Superior temporal gyrus (tissue), 1 donor: ENCODE measurements around the gene ATF7.
A peak's percentile ranks its signal among the peaks of the same experiment; 100 is the strongest.
"Not testable (repeated sequence)": the region's sequence is repeated elsewhere in the genome, so short reads cannot be mapped to it uniquely, and the experiment has no call there.

Source experiments
- DNase-seq: peaks from one replicate; pipeline ENCODE4 v3.0.0-alpha.2; 2016; ENCODE audit errors: extremely low spot score

The ATF7 gene

GRCh38 chr12:53627919-53628318 is 1.7 kb upstream of the ATF7 start:
- no peak for DNase-seq

GRCh38 chr12:53626702-53627169 is 554 bp upstream of the ATF7 start:
- no peak for DNase-seq

- no peak for DNase-seq
Measured at GRCh38 chr12:53625373-53625945, 723 bp downstream of the ATF7 start.

- DNase-seq, result no peak
Measured at GRCh38 chr12:53624956-53625355, 1.2 kb downstream of the ATF7 start.

- peak; percentile 50 for DNase-seq
Measured at GRCh38 chr12:53624458-53624857, 1.7 kb downstream of the ATF7 start.

- peak; percentile 71 for DNase-seq
Measured at GRCh38 chr12:53623548-53624385, 2.4 kb downstream of the ATF7 start.

- no peak for DNase-seq
Measured at GRCh38 chr12:53622724-53623123, 3.5 kb downstream of the ATF7 start.

- no peak for DNase-seq
Measured at GRCh38 chr12:53618275-53618674, 7.9 kb downstream of the ATF7 start.

- no peak for DNase-seq
Measured at GRCh38 chr12:53617700-53618099, 8.5 kb downstream of the ATF7 start.

GRCh38 chr12:53616950-53617349 is 9.2 kb downstream of the ATF7 start:
- no peak for DNase-seq

GRCh38 chr12:53613821-53614220 is 12.4 kb downstream of the ATF7 start:
- DNase-seq, result no peak

- DNase-seq, result no peak
Measured at GRCh38 chr12:53612978-53613377, 13.2 kb downstream of the ATF7 start.

GRCh38 chr12:53611304-53611703 is 14.9 kb downstream of the ATF7 start:
- no peak for DNase-seq

- DNase-seq, result not testable (repeated sequence)
Measured at GRCh38 chr12:53606688-53607087, 19.5 kb downstream of the ATF7 start.

GRCh38 chr12:53604581-53604980 is 21.6 kb downstream of the ATF7 start:
- peak; percentile 42 for DNase-seq

- DNase-seq, result peak; percentile 80
Measured at GRCh38 chr12:53603804-53604203, 22.4 kb downstream of the ATF7 start.

GRCh38 chr12:53603196-53603595 is 23.0 kb downstream of the ATF7 start:
- peak; percentile 65 for DNase-seq

- DNase-seq, result peak; percentile 83
Measured at GRCh38 chr12:53602176-53602864, 23.9 kb downstream of the ATF7 start.

- DNase-seq, result peak; percentile 79
Measured at GRCh38 chr12:53601296-53601847, 24.8 kb downstream of the ATF7 start.

GRCh38 chr12:53600490-53601295 is 25.5 kb downstream of the ATF7 start:
- peak; percentile 51 for DNase-seq

GRCh38 chr12:53599579-53599978 is 26.6 kb downstream of the ATF7 start:
- DNase-seq, result peak; percentile 69
